HG02763 (cell line): ENCODE data around the gene CLCF1.

Experiments used
- ATAC-seq: cut with Tn5 transposase; IDR thresholded peaks from one replicate; pipeline ENCODE4 v1.9.1; 2021; ENCODE audit warnings: mild to moderate bottlenecking, moderate library complexity; ENCODE audit not compliant: unreplicated experiment

The CLCF1 gene

DNA sequence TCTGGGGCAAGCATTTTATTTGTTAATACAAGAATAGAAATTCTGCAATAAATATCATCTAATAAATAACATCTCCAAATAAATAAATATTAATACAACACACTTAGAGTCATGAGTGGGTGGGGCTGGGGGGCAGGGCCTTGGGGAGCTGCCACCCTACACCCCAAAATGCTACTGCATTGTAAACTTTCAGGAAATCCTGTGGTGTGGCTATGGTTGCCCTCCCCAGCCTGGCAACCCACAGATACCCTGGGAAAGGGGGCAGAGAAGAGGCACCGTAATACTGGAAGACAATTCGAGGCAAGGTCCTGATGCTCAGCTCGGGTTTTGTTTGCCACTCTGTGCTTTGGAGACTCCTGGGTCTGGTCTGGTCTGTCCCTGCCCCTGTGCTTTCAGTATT, 9.2 kb downstream of the CLCF1 start:
- no peak for ATAC-seq

DNA sequence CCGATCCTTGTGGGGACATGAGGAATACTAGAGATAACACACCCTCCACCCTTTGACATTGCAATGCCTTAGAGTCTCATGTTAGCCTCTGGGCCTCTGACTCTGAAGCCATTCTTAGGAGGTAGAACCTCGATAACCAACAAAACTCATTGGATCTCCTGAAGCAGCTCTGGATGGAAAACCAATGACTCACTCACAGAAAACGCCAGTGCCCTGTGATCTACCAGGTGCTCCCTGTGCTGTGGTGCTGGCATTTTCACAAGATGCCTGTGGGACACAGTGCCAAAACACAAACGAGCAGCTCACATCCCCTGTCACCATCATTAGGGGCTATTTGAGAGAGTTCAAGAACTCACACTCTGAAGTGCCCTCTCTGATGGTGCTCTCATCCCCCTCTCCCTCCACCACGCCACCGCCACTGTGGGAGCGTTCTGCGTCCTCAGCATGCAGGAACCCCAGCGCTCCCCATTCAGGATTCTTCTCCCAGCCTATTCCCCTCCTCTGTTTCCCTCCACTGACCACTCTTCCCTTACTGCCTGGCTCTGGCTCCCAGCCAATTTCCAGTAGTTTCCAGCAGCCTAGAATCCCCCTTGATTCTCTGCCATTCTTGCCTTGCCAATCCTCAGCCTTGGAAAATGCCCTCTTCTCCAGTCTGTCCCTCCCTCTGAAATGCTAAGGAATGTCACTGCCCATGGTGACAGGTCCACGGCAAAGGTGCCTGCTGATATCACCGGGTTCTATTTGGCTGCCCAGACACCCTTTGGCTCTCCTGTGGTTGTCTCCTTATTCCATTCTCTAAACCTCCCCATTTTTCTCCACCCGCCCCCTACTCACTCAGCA, 15.3 kb downstream of the CLCF1 start:
- ATAC-seq: no peak

DNA sequence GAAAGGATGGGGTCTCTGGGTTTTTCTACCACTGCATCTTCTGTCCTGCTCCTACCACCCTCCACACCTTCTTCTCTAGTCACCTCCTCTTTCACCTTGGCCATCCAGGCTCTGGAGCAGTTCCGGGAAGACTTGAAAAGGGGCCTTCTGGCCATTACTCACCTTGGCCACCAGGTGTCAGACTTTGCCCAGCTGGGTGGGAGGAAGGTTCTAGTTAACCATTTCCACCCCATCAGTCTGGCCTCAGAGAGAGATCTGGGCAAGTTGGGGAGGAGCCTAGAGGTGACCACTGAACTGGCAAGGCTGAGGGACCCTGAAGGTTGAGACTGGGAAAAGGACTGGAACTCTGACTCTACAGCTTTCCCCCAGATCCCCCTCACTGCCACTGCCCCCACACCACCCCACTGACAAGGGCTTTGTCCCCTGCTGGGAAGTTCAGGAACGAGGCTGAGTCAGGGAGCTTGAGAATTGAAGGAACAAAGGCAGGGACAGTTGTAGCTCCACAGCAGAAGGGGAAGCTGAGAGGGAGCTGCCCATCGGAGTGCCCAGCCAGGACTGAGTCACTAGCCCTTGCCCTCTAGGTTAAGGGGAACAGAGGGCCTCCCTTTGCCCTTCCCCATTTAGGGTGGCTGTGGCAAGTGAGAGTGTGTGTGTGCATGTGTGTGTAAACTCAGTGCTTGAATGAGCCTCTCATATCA, 16.4 kb downstream of the CLCF1 start:
- no peak for ATAC-seq

DNA sequence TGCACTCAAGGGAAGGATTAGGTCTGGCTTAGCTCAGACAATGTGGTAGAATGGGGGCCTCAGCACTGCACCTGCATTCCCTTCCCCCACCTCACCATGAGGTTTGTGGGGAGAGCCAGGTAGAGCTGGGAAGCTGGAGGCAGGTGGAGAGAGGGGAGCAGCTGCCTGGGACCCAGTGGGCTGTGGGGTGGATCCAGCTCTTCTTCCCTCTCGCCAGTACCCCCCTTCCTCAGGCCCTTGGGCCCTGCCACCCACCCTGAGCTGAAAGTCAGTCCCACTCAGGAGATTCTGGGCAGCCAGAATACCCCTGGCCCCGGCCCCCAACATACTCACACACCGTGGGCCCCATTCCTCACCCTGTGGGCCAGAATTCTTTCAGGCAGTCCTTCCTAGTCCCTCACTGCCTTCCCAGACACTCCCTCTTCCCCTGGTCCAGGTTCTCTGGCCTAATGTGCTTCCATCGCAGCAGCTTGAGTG, 17.0 kb downstream of the CLCF1 start:
- no peak for ATAC-seq

DNA sequence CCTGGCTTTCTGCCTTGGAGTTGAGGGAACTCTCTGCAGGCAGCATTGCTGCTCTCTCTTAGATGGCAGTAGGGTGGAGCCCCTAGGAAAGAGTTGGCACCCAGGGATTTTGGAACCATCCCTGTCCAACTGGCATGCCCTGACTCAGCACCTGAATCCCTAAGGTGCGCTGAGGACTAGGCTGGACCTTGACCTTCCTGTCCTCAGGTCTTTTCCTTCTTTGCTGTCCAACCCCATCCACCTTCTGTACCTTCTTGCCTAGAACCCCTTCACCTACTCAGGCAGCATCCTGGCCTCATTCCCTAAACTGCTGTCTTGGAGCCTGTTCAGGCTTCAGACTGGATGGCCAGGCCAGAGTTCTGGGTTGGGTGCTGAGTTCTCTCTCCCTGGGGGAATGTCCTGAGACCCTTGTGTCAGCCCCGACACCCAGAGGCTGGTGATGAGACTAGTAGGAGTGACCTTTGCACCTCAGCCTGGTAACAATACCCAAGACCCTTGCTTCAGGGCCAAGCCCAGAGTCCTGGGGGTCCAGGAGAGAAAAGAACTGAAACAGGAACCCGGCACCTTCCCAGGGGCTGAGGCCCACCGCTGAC, 17.5 kb downstream of the CLCF1 start:
- ATAC-seq: no peak

DNA sequence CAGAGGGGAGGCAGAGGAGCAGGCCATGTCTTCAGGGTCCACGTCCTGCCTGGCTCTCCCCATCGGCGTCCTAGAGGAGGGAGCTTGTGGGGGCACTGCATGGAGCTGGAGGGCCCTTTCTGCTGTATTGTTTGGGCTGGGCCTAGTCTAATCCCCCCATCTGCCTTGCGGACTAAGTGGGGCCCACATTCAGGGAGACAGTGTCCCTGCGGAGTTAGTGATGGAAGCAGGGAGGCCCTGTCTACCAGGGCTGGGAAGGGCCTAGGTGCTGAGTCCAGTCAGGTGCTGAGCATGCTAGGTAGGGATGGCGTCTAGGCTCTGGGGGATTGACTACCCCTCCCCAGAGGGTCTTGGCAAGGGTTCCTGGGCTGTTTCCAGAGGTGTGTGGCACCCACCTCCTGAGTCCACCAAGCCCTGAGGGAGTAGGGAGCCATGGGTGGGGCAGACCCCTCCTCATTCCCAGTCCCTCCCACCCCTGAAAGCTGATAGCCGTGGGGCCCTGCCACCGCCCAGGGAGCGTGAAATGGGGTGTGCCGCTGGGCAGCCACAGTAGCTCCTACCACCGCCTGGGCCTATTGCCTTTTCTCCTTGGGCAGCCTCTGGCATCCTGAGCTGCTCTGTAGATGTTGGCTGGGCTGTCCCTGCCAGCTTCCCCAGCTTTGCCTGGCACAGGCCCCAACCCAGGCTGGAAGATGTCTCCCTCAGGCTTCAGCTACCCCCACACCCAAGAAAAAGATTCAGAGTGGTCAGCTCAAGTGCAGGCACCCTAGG, 18.2 kb downstream of the CLCF1 start:
- ATAC-seq: no peak

DNA sequence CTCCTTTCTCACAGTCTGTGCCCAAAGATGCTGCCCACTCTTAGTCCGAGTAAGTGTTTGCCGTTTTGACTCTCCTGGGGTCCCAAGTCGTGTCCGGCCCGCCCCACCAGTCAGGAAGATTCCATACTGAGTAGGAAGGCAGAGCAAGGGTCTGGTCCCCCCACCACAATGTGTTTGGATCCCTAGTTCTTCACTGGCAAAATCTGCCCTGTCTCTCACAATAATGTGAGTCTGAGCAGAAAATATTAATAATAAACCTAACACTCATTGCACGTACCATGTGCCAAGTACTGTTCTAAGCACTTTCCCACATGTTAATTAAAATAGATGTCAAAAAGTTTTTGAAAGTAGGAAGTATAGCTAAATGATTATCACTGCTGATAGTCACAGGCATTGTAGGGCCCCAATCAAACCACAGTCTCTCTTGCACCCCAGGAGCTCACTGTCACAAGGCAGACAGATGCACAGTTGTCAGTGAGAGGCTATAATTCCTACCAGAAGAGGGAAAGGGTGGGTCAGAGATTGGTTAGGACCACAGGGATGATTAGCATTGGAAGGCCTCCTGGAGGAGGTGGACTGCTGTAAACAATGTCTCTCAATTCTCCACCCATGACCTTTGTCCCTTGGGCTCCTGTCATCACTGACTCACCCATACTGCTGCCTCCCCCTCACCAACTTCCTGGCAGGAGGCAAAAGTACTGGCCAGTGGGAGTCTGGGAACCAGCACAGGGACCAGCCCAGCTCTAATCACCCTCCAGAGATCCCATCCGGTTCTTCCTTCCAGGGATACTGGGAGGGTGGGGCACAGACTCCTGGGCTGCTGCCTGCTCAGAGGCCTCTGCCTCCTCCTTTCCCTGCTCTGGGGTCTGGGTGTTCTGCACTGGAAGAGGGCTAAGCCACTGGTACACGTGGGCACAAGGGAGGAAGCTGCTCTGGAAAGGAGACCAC, 19.0 kb downstream of the CLCF1 start:
- ATAC-seq: no peak

DNA sequence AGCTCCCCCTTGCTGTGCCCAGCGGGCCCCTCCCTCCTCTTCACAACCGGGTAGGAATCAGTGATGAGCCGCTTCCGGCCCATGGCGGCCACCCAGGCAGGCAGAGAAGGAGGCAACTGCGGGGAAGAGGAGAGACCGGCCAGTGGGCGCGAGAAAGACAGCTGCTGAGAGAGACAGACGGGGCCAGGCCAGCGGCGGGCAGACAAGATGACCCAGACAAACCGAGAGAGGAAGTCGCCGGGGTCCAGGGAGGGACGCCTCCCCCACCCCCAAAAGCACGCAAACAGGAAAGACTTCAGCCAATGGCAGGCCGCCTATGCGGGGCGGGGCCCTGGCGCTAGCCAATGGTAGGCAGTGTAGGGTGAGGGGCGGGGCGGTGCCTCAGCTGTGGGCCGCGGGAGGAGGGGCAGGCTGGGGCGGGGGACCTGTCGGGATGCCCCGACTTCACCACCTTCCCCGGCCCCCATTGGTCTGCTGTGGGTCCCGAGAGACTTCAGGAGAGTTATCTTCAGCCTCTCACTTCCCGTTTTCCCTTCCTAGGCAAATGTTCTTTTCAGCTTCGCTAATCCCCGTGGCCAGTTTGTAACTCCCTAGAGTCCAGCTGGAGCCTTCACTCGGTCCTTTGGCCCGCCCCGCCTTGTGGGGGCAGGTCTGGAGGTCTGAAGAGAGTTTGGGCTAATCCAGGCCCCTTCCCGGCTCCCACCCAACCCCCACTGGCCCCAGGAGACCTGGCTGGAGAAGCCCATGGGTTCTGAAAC, 19.9 kb downstream of the CLCF1 start, which contains the start of gene POLD4:
Gene POLD4, minus strand, starts transcription at position 230 of the 758 bp plus-strand sequence. Its CDS starts 147 bp downstream, at position 83.
- peak; percentile 78 for ATAC-seq

DNA sequence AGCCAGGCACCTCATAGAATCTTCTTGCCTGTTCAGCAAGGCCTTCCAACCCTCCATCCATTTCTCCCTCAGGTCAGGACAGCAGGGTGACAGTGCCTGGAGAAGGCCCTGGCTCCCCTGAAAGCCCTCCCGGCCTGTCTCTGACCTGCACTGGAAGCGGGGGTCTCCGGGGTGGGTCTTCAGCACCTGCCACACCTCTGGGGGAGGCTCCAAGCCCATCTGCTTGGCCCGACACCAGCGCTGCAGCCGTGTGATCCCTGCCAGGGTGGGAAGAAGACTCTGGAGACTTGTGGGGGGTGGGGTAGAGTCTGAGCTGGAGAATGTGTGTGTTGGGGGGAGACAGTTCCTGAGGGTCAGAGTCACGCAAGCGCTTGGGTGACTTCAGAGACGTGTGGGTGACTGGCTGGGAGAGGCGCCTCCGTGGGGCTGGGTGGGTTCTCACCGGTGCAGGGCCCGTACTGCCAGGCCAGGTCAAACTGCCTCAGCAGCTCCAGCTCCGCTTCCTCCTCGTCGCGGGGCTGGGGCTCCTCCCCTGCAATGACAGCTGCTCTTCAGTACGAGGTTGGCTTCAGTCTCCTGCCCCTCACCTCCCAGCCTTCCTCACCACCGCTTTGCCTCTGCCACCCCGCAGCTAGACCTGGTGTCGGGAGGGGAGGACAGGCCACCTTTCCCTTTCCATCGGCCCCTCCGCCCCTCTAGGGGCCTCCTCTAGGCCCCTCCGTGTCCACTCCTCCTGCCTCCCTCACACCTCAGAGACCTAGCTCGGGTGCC, 20.7 kb downstream of the CLCF1 start:
- peak; percentile 1 for ATAC-seq

DNA sequence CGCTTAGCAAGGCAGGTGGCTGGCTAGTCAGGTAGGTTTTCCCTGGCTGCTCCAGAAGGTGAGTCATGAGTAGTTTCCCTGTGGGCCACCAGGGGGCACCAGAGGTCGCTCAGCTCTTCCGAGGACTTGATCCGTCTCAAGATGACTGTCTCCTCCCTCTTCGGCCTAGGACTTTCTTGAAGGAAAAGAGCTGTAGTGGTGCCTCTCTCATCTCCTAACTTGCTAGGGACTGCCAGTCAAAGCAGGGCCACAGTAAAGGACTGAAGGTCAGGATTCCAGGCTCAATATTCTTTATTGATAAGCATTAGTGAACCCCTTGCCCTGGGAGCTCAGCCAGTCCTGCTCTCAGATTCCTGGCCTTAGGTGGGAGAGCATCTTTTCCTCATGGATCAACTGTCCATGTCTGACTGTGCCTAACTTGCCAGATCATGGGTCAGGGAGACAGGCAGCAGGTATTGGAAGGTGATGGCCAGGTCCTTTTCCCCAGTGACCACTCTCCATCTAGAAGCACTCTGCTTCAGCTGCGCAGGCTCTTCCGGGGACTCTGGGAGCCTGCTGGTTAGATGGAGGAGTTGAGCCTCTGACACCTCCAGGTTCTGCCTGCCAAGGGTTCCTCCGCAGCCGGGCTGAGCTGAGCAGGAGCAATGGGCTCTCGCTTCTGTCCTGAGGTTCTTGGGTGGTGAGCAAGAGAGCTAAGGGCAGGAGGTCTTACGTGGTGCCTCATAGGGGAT, 22.0 kb downstream of the CLCF1 start:
- ATAC-seq: no peak

DNA sequence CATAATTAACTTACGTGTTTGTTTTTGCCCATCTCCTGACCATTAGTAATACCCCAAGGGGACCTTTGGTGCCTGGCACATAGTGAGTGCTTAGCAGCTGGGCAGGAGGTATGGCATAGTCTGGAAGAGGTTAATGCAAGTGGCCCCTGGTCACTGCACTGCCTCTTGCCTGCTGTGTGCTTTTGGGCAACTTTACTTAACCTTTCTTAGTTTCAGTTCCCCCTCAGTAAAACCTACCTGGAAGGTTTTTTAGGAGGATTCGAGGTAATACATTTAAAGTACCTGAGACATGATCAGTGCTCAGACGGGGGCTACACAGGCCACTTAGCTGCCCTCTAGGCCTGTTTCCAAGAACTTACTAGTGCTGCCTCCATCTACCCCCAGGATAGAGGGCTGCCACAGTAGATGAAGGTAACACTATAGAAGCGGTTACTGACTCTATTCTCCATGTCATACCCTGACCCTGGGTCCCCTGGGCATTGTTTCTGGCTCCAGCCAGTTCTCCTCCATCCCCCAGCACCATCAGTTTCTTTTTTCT, 23.4 kb downstream of the CLCF1 start:
- no peak for ATAC-seq

DNA sequence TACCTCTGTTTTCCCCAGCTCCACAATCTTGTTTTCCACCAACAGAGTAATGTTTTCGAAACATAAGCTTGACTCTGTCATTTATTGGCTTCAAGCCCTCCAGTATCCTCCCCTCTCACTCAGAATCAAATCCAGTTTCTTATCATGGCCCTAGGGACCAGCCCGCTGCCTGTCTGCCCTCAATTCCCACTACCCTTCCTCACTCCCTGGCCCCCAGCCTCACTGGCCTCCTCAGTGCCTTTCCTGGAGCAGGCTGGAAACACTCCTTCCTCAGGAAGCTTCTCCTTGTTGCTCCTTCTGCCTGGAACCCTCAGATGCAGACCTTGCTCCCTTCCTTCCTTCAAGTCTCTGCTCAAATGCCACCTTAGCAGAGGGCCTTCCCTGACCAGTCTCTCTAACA, 23.9 kb downstream of the CLCF1 start:
- no peak for ATAC-seq

DNA sequence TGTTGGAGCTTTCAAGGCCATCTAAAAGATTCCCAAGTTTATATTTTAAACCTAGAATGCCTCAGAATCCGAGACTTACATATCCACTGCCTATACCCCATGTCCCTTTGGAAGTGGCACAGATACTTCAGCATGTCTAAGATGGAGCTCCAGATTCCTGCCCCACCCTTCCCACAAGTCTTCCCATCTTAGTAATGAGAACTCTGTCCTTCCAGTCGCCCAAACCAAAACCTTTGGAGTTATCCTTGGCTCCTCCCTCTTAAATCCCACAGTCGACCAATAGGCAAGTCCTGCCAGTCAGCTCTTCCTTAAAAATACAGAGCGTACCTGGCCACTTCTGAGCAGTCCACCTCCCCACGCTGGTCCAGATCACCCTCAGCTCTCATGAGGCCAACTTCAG, 24.4 kb downstream of the CLCF1 start:
- no peak for ATAC-seq

DNA sequence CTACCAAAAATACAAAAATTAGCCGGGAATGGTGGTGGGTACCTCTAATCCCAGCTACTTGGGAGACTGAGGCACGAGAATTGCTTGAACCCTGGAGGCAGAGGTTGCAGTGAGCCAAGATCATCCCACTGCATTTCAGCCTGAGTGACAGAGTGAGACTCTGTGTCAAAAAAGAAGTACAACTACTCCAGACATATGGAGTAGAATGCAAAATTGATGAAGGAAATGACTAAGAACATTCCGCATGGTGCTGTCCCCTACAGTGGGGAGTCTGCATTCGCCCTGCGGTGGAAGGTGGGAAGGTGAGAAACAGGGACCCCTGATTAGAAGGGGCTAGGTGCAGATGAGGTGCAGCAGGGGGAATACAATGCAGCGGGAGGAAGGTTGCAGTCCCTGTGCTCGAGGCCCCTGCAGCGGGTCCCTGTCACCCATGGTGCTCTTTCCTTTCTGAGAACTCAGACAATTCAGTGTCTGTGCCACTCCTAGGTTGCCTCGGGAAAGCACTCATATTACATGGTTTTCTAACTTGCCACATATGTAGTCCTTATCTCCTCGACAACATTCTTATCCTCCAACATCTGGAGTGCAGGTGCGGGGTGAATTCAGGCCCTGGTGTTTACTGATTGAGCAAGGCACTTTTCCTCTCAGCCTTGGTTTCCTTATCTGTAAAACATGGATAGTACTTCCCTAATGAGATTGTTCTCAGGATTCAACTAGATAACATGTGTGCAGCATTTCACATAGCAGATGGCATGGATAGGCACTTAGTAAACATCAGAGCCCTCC, 25.2 kb downstream of the CLCF1 start:
- ATAC-seq: no peak

DNA sequence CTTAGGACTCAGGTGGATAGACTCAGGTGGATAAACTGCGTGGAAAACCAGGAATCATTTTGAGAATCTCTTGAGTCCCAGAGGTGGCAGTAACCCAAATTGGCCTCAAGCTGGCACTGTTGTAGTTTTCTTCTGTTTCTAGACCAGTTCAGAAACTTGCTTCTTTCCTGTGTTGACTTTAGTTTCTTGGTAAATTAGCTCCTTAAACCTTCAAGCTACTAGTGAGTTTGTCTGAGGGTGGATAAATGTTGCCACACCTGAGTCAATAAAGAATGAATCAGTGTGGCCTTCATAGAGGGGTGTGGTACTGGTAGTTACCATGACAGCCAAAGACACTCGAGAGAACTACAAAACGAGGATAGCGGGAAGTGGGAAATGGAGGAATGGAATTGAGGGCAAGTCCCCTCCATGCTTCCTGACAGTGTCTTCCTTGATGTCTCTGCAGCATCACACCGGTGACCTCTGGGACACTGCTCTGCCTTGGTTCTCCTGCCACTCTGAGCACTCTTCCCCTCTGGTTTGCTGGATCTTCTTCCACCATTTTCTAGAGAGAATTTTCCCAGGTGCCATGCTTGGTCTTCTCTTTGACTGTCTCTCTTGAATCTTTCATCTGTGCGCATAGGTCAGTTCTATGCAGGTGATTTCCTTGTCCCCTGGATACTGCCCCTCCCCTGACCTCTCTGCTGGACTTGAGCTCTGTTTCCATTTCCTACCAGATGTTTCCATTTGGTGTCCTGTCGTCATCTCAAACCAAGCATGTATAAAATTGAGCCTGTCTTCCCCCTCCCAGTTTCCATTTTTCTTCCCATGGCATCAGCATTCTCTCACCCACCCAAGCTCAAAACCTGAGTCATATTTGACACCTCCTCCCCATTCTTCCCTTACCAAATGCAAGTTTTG, 27.2 kb downstream of the CLCF1 start:
- no peak for ATAC-seq
